ENCODE data around the gene ANKRD66.
A peak's percentile ranks its signal among the peaks of the same experiment; 100 is the strongest.
"Not testable (repeated sequence)": the region's sequence is repeated elsewhere in the genome, so short reads cannot be mapped to it uniquely, and the experiment has no call there.

Gene ANKRD66

DNA sequence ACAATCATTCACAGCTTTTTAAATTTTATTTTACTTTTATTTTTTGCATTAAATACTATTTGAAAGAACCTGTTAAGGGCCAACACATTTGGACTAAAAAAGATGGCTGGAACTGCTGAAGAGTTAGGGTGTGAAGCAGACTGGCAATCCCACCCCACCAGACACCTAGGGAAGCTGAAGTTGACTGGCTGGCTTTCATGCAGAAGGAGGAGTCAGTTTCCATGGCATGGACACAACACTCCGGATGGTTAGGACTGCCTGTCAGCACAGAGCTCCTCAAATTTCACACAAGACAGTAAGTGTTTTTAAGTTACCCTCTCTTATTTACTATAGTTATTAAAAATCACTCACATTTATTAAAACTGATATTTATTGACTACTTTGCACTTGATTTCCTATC, at the start of gene ANKRD66:
Gene ANKRD66 (plus strand): TSS at position 238 of the 400 bp plus-strand sequence. CDS start 5,016 bp downstream, outside the sequence.
- DNase-seq (ENCODE audit: low spot score) = no peak

DNA sequence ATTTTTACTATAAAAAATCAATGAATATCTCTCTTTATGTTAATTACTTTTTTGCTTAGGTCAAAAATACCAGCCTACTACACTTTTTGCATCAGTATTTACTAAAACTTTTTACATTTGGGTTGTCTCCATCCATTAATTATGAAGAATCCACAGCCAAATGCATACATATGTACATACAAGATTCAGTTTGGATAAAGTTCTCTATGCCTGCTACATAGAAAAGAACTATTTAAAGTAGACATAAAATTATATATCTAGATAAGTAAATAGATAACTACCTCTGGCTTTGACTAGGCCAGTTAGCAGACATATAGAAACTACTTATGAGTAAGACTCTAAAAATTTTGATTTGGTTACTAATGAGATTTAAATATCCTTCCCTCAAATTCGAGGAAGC, 46.8 kb upstream of the ANKRD66 start:
- no peak for DNase-seq (ENCODE audit: low spot score)

DNA sequence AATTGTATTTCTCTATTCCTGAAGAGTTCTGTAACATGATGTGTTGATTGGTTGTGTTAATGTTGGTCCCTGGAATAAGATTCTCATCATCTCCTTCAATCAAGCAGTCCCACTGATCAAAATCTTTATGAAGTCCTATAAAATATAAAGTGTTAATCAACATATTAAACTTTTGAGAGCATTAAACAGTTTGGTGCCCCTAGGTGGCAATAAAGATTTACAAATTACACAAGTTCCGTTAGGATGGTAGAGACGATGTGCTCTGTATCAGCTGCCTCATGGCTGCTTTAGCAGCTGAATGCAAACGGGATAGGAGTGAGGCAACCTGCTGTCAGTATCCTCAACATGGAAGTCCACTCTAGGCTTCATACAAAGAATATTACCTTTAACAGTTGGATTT, 42.2 kb upstream of the ANKRD66 start:
- no peak for DNase-seq (ENCODE audit: low spot score)

DNA sequence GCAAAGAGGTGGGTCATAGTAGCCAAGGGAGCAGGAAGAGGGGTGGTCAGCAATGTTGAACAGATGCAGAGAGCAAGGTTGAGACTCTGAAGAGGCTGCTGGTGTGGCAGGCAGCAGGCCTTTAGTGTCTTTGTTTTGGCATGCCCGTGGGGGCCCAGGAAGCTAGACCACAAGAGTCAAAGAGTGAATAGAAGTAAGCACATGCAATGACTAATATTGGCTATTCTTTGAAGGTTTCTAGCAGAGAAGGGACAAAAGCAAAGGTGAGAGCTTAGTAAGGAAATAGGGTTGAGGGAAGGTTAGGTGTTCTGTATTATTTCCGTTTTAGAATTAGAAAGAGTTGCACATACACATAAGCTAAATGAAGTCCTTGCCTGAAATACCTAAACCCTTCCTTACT, 40.3 kb upstream of the ANKRD66 start:
- no peak for DNase-seq (ENCODE audit: low spot score)

DNA sequence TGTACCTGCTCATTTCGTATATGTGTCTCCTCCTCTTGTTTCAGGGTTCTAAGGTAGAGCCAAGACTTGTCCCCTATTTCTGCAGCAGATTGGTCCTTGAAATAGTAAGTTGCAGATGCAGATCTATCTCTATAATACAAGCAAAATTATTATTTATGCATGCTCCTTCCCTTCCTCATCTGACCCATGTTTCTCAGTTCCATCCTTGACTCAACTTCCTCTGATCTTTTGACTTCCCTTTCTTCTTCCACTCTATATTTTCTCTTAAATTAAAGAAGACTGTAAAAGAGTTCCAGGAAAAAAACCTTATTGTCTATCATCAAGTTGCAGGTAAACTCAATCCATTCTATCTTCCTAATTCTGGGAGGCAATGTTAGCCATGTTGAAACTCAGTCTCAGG, 35.2 kb upstream of the ANKRD66 start:
- no peak for DNase-seq (ENCODE audit: low spot score)

DNA sequence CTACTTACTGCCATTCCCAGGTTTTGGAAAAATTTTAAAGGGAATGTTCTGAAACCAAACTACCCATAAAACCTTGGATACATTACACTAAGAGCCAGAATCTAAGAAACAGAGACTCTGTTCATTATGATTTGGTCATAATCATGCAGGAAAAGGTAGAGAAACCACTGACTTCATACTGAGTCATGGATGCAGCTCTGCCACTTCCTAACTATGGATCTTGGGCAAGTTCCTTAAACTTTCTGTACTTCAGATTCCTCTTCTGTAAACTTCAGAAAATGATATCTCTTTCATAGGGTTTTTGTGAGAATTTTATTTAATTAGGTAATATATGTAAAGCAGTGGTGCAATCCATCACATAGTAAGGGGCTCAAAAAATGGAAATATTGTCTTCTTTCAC, 31.6 kb upstream of the ANKRD66 start:
- DNase-seq (ENCODE audit: low spot score) = no peak

DNA sequence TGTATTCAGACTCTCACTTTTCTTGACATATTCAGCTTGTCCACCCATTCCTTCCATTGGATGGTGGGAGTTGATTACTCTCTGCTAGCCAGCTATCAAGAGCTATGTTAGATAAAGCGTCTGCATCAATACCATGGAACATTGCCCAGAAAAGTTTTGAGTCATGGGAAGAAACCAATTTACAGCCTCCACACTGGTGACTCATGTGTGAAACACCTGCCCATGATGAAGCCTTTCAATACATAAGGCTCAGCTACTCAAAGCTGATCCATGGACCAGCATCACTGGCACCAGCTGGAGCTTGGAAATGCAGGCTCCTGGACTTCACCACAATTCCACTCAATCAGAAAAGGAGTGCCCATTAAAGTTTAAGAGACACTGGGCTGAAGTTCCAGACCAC, 27.6 kb upstream of the ANKRD66 start:
- no peak for DNase-seq (ENCODE audit: low spot score)

DNA sequence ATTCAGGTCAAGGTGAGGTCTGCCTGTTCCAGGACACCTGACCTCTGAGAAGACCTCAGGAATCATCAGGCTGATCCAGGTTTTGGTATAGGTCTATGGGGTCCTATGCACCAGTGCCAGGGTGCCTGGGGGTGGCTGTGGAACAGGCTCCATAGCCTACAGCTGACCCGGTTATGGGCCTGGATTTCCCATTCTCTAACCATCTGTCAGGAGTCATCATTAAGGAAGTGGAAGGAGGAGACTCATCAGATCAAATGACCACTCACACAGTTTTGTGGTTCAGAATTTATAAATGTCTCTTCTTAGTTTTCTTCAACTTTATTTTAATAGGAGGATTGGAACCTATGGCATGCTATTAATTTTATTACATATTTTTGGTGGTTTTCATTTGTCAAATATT, 26.3 kb upstream of the ANKRD66 start:
- no peak for DNase-seq (ENCODE audit: low spot score)

DNA sequence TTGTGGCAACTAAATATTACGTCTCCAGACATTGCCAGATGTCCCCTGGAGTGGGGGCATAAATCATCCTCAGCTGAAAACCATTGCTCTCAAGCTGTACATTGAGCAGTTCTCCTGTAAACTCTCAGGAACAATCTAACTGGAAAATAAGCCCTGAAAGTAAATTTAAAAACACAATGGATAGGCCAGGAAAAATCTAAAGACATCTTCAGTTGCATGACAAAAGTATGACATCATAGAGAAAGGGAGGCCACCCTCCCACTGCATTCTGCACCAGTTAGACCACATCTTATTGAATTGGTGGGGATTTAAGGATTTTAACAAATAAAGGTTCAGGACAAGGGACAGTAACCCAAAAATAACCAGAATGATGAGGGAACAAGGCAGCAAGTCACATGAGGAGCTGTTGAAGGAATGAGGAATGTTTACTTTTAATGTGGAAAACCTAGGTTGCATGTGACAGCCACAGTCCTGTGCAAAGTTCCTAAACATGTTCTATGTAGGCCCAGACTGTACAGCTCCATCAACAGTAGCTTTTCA, 16.9 kb upstream of the ANKRD66 start:
- DNase-seq (ENCODE audit: low spot score) = no peak

DNA sequence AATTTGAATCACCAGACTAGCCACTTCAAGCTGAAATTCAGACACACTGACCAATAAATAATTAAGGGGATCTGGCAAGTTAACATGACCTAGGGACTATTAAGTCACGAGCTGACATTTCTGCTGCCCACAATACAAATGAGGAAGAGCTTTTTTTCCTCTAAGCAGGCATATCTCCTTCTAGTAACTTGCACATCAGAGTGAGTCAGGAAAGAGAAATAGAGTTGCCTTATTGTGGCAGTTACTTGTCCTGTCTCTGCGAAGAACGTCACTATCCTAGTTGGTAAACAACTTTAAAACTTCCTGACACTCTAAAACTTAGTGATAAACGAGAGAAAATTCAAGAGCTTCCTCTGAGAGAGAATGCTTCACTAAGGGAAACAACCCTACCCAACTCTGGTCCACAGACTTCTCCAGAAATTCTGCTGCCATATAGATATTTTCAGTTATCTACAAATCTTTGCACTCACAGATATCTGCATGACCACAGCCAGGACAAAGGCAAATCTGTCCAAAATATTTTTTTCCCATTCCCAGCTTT, 15.7 kb upstream of the ANKRD66 start:
- no peak for DNase-seq (ENCODE audit: low spot score)

DNA sequence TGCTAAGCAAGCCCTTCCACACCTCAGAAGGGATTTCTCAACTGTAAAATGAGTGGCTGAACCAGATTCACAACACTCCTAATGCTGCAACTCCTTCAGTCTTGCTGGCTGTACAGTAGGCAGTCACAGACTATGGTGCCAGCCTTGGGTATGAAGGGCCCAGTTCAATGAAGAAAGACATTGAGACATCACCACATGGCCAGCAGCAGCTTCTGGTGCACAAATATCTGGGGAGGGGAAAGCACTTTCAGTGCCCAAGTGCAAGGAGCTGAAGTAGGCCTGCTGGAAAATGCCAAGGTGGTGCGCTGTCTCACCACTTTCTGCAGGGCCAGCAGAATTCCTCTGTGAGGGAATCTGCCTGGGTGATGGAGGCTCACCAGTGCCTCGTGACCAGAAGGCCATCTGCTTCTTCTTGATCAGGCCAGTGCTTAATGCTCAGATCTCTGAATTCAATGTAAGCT, 13.4 kb upstream of the ANKRD66 start:
- no peak for DNase-seq (ENCODE audit: low spot score)

DNA sequence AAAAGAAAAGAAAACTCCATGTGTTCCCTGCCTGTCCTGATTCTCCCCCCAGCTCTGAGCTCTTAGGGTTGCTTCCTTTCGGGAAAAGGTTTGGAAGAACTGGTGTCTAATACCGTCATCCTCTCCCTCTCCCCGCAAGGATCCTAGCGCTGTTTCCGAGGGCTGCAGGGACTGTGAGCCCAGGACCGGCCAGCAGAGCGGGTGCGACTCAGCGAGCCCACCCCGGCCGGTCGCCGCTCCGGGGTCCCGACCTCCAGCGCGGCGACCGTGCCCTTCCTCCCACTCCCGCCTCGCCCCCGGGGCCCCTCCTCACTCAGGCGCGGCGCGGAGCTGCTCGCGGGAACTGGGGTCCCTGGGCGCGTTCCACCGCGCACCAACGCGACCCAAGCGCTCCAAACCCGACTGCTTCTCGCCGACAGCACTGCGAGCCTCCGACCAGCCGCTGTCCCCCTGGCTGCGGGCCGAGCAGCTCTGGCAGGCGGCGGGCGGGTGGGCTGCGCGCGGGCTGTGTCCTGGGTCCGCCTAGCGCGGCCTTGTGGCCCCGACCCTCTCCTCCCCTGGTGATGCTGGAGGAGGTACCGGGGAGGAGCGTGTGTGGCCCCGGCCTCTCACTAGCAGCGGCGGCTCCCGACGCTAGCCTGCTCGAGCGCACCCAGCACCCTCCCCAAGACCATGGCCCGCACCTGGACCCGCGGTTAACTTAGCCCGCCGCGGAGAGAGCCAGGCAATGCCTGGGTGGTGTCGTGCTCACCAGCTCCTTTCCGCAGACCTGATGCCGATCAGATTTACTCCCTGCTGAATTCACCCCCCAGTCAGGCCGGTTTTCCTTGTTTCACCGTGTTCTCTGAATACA, 11.6 kb upstream of the ANKRD66 start, which contains the start of gene PLA2G7:
Gene PLA2G7 (minus strand): TSS at position 509 of the 853 bp plus-strand sequence. CDS start 12,484 bp downstream, outside the sequence.
- peak; percentile 74 for DNase-seq (ENCODE audit: low spot score)

DNA sequence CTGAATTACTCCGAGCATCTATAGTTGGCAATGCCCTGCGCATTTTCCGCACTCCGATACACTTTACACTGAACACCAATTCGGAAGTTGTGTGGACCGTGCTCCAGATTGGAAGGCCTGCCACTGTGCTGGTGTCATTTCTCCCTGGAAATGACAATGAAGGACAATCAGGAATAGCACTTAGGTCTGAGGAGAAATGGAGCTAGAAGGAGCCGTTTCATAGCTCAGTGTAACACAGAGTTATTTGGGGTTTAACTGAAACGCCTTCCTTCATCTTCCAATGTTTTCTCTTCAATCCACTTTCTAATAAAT, 11.1 kb upstream of the ANKRD66 start:
- DNase-seq (ENCODE audit: low spot score) = no peak

DNA sequence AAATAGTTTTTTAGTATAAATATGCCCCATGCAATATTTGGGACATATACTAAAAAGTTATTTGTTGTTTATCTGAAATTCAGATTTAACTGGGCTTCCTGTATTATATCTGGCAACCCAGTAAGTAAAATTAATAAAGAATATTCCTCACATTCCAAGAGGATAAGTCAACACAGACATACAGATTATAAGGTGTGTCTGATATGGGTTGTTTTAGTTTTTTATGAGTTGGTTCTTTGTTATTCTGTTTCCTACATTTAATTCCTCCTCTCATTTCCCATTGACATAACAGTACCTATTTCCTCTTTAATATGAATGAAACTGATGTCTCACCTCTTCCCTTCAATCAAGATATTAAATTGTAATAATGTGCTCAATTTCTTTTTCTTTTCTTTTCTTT, 9.8 kb upstream of the ANKRD66 start:
- DNase-seq (ENCODE audit: low spot score) = no peak

DNA sequence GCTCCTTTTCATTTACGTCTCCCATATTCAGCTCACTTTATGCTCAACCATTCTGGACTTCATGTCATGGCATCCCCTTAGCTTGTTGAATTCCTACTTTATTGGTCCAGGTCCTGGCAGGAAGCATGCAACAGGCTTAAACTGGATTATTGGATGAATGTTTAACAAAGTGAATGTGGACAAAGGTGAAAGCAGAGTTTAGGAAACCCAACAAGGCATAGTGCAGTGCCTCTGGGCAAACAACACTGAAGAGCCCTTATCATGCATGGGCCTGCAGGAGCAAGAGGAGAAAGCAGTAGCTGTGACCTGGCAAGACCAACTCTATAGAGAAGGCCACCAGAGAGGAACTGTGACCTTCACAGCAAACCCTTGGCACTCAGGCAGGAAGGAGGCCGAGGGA, 5.3 kb upstream of the ANKRD66 start:
- DNase-seq (ENCODE audit: low spot score) = no peak

DNA sequence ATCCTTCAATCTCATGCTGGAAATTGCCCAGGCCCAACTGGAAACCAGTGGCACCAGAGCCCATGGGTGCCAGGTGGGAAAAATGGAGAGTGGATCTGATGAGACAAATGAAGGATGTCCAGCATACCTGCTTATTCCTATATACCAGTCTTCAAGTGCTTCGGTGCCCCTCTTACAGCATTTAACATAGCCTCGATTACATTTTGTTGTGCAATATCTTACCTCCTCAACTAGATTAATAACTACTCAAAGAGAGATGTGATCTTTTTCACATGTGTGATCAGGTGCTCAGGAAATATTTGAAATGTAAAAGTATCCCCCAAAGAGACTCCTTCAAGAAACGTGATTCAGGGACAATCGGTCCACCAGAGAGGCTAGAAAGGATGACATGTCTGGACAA, 4.8 kb upstream of the ANKRD66 start:
- DNase-seq (ENCODE audit: low spot score) = no peak

DNA sequence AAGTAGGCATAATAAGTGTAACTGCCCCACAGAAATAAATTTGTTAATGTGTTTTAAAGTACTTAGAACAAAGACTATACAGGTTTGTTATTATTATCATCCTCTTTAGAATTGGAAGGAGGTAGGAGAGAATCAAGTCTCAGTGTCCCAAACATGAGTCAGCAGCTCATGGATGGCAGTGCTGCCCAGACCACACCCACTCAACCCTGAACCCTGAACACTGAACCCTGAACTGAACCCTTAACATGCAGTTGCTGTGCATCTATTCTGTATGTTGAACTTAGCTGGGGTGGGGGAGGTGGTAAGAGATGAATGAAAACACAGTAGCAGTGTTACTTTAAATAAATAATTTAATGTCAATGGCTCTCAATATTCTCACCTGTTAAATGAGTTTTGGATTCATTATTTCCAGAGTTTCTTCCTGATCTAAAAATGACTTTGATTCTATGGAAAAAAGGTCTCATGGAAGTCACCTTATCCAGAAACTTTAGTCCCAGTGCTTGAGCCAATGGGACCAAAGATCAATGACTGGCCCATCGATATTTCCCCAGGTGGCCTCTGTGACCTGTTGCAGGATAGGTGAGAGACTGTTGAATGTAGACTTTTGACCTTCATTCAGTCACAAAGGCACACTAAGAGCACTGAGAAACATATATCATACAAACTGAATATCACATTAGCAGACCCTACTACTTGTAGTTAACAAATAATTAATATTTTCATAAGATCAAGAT, 3.1 kb upstream of the ANKRD66 start:
- DNase-seq (ENCODE audit: low spot score) = no peak

DNA sequence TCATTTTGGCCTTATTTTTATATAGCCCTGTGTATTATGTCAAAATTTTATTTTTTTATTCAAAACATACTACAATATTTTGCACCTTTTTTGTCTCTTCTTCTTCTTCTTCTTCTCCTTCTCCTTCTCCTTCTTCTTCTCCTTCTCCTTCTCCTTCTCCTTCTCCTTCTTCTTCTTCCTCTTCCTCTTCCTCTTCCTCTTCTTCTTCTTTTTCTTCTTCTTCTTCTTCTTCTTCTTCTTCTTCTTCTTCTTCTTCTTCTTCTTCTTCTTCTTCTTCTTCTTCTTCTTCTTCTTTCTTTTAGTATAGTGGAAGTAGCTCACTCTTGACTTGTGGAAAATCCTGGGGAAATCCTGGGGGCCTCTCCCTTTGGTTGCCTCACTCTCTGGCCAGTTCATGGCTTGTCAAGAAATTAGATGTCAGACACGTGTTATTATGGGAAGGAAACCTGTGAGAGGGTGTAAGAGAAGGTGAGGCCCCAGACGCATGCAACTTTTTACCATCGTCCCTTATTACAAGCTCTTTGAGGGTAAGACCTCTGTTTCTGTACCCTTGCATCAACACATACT, 2.5 kb upstream of the ANKRD66 start:
- not testable (repeated sequence) for DNase-seq (ENCODE audit: low spot score)

DNA sequence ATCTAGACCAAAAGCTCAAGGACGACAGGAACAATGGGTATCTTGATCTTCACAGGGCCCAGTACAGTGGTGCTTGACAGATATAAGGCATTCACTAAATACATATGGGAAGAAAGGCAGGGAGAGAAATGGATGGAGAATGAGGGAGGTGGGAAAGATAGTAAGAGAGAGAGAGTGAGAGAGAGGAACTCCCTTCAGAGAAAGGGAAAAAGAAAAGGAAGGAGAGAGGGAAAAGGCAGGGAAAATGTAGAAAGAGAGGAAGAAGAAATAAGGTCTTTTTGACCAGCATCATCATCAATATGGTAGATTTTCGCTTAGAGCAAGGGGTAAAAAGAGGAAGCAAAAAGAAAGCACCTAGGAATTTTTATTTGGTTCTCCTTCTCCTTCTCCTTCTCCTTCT, 760 bp upstream of the ANKRD66 start:
- no peak for DNase-seq (ENCODE audit: low spot score)

DNA sequence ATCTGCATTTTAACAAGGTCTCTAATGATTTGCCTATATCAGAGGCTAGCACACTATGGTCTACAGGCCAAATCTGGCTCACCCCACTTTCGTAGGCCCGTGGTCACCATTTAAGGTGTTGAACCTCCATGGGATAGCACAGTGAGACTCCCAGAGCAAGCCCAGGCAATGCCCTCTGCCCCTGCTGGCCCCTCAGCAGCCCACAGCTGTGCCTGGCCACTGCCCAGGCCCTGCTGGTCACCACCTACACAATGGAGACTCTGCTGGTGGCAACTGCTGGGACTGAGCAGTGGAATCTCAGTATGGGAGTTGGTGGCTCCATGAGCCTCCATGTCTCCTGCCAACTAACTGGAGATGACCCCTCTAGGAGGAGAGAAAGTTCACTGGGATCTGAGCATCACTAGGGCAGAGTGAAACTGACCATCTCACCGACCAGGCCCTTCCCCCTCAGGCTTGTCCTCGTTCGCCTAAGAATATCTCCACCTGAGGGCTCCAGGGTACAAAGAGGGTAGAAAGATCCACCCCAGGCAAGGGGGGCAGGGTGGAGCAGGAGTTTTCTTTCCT, 2.3 kb downstream of the ANKRD66 start:
- DNase-seq (ENCODE audit: low spot score) = no peak

DNA sequence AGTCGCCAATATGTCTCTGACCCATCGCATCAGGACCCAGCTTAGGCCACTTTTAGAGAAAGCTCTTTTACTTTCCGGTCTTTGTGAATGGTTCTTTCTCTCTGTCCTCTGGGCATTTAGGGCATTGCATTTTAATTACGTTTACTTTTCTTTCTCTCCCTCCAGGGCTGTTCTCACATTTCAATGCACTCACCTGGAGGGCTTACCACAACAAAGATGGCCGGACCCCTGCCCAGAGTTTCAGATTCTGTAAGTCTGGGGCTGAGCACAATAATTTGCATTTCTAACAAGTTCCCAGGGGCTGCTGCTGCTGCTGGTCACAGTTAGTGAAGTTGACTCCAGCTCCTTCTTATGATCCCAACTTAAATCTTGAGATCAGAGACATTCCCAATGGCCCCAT, 3.0 kb downstream of the ANKRD66 start:
- DNase-seq (ENCODE audit: low spot score) = no peak

DNA sequence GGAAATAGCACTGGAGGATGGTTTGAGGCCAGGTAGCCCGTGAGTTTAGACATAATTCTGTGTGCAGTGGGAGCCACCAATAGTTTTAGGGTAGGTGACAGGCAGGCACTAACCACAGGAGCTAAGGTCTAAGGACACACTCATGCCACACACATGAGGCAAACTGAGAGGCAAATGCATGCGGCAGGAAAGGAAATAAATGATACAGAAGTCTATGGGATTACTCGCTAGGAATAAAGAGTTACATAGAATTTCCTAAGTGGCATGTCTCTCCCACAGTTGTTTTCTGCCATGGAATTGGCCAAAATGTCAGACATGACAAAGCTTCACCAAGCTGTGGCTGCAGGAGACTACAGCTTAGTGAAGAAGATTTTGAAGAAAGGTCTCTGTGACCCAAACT, 4.9 kb downstream of the ANKRD66 start:
- DNase-seq (ENCODE audit: low spot score) = no peak

Data from ecto neural progenitor cell (in vitro differentiated cells).